HepG2 (cell line): ENCODE results near the gene IRS1. TPM values are rescaled to one million over a fixed set of nuclear protein-coding genes. Genes with fewer than 3 reads are reported as not detected.
A peak's percentile ranks its signal among the peaks of the same experiment; 100 is the strongest.

Experiments used
- CBX5 ChIP-seq: sonication (generic); formaldehyde crosslinking; IDR thresholded peaks from 2 replicates; pipeline ENCODE4 v1.4.0; 2020; ENCODE audit warnings: missing genetic modification reagents, borderline replicate concordance
- CHD4 ChIP-seq: fragments of 200-600 bp; sonication (generic); IDR thresholded peaks from 2 replicates; pipeline ENCODE4 v1.7.0; 2017; ENCODE audit warnings: mild to moderate bottlenecking, low read length, borderline replicate concordance
- ERF ChIP-seq: IDR thresholded peaks from 2 replicates; pipeline ENCODE4 v1.6.1; 2018; ENCODE audit warnings: missing biosample characterization, missing genetic modification reagents
- FOXK1 ChIP-seq: sonication (generic); formaldehyde crosslinking; IDR thresholded peaks from 2 replicates; pipeline ENCODE4 v1.4.0; 2020; ENCODE audit warnings: low read depth, missing genetic modification reagents, borderline replicate concordance
- HDAC6 ChIP-seq: fragments of 200-600 bp; sonication (generic); IDR thresholded peaks from 2 replicates; pipeline ENCODE4 v1.7.0; 2017; ENCODE audit warnings: mild to moderate bottlenecking, antibody characterized with exemption, low read length, low read depth
- HNF4A ChIP-seq: sonication (generic); formaldehyde crosslinking; IDR thresholded peaks from 2 replicates; pipeline ENCODE4 v1.4.0; 2020; ENCODE audit warnings: missing genetic modification reagents
- KLF9 ChIP-seq: IDR thresholded peaks from 2 replicates; pipeline ENCODE4 v1.6.1; 2016; ENCODE audit warnings: low read depth
- MEIS2 ChIP-seq: sonication (generic); formaldehyde crosslinking; IDR thresholded peaks from 2 replicates; pipeline ENCODE4 v1.9.0; 2021; ENCODE audit warnings: mild to moderate bottlenecking, missing genetic modification reagents
- PHF21A ChIP-seq: sonication (generic); formaldehyde crosslinking; IDR thresholded peaks from 2 replicates; pipeline ENCODE4 v1.5.0; 2020; ENCODE audit warnings: mild to moderate bottlenecking, missing genetic modification reagents
- PITX1 ChIP-seq: sonication (generic); formaldehyde crosslinking; IDR thresholded peaks from 2 replicates; pipeline ENCODE4 v1.5.1; 2020; ENCODE audit warnings: mild to moderate bottlenecking, missing genetic modification reagents
- RARA ChIP-seq: IDR thresholded peaks from 2 replicates; pipeline ENCODE4 v1.6.1; 2016; ENCODE audit warnings: missing genetic modification reagents, missing compliant biosample characterization
- SALL1 ChIP-seq: sonication (generic); formaldehyde crosslinking; IDR thresholded peaks from 2 replicates; pipeline ENCODE4 v1.8.0; 2022; ENCODE audit warnings: mild to moderate bottlenecking, missing genetic modification reagents
- ZFY ChIP-seq: sonication (generic); formaldehyde crosslinking; IDR thresholded peaks from 2 replicates; pipeline ENCODE4 v1.4.0; 2020; ENCODE audit warnings: missing genetic modification reagents
- ZNF20 ChIP-seq: sonication (generic); formaldehyde crosslinking; IDR thresholded peaks from 2 replicates; pipeline ENCODE4 v1.4.0; 2020; ENCODE audit warnings: mild to moderate bottlenecking, moderate library complexity, missing genetic modification reagents
- ZNF335 ChIP-seq: sonication (generic); formaldehyde crosslinking; IDR thresholded peaks from 2 replicates; pipeline ENCODE4 v1.4.0; 2020; ENCODE audit warnings: missing genetic modification reagents
- ZNF34 ChIP-seq: sonication (generic); formaldehyde crosslinking; IDR thresholded peaks from 2 replicates; pipeline ENCODE4 v1.4.0; 2020; ENCODE audit warnings: mild to moderate bottlenecking, missing genetic modification reagents, borderline replicate concordance
- ZNF552 ChIP-seq: sonication (generic); formaldehyde crosslinking; IDR thresholded peaks from 2 replicates; pipeline ENCODE4 v1.9.0; 2022; ENCODE audit warnings: missing genetic modification reagents, mild to moderate bottlenecking, borderline replicate concordance
- ZNF556 ChIP-seq: sonication (generic); formaldehyde crosslinking; IDR thresholded peaks from 2 replicates; pipeline ENCODE4 v1.4.0; 2020; ENCODE audit warnings: mild to moderate bottlenecking, missing genetic modification reagents, borderline replicate concordance
- ZSCAN20 ChIP-seq: sonication (generic); formaldehyde crosslinking; IDR thresholded peaks from 2 replicates; pipeline ENCODE4 v1.4.0; 2020; ENCODE audit warnings: missing genetic modification reagents, mild to moderate bottlenecking, borderline replicate concordance
- polyA plus RNA-seq, 8 experiments: library from polyadenylated mRNA; depleted of rRNA in 3 of 8; stranded (reverse) in 7 of 8; unstranded in 1 of 8; fragments of >200 nt; fragmentation: Illumina TruSeq in 4 of 8; extraction: Trizol in 4 of 8; gene quantifications; 2 replicates each; pipeline versions ENCODE4 v1.2.1 to v1.2.3, GENCODE V29; 2011 to 2016; ENCODE audit warnings: low read depth in 4 of 8, missing spikeins in 1 of 8, mixed read lengths in 1 of 8; ENCODE audit not compliant: insufficient read depth in 1 of 8
- total RNA-seq, 5 experiments: library from RNA; depleted of rRNA; stranded (reverse); fragments of >200 nt; fragmentation: Illumina TruSeq; extraction: Trizol; gene quantifications; 2 replicates each; pipeline ENCODE4 v1.2.3, GENCODE V29; 2016; ENCODE audit warnings: low read depth in 1 of 5
- TF ChIP-seq, protein P1 (sequence below): sonication (generic); formaldehyde crosslinking; IDR thresholded peaks from 2 replicates; pipeline ENCODE4 v1.4.0; 2020; ENCODE audit warnings: missing genetic modification reagents, borderline replicate concordance
- TF ChIP-seq, protein P2 (sequence below): IDR thresholded peaks from 2 replicates; pipeline ENCODE4 v1.6.1; 2018; ENCODE audit warnings: missing genetic modification reagents
- TF ChIP-seq, protein P3 (sequence below): sonication (generic); formaldehyde crosslinking; IDR thresholded peaks from 2 replicates; pipeline ENCODE4 v1.4.0; 2020; ENCODE audit warnings: missing genetic modification reagents

IRS1 gene
- total and polyA plus RNA-seq, 2 of the 13 experiments (the other 11 are each of a cell fraction or from before 2014, with no cell fraction given) = 8.7 to 9.0 TPM

DNA sequence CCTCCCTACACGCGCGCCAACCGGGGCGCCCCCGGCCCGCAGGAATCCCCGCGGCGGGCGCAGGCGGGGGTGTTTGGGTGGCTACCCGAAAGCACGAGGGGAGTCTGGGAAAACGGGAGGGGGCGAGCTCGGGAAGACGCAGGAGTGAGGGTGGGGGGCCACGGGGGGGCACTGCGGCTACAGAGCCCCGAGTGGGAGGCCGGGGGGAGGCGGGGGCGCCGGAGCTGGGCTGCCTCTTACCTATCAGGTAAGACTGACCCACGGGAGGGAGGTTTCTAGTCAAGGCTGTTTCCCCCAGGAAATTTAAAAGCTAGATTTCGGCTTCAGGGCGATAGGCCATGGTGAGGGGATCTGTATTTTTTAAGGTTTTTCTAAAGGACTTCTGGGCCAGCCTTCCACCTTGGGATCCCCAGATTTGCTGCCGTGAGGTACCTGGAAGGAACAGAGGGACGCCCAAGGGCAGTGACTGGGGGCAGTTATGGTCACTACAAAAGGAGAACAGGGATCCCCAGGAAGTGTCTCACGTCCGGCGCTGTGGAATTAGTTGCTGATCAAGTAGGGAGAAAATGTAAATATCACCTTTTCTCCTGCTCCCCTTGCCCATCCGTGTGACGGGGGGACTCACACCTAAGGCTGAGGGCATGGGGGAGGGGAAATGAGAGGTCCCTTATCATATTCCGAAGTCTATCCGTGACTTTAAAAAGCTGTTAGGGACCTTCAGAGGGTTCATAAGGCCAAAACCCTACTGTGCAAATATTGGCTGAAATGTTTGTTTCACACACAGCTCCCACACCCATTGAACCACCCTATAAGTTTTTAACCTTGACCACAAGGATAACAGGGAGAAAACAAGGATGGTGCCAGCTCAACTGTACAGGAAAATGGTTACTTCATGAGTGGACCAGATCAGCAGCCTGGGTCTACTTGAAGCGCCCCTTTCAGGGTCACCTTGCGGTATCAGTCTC is 638 bp upstream of the IRS1 start (continued):
- 0 out of 2 replicates have a peak, but pooled peaks have one; percentile 48 for TF ChIP-seq ZNF552
- TF ChIP-seq ZSCAN20 (CRISPR knock-in tag) = no peak
- TF ChIP-seq HNF4A = peak; percentile 97
- peak; percentile 39 for TF ChIP-seq ZFY
- peak; percentile 50; the same call in 1 of the 2 replicates for TF ChIP-seq ZNF34 (CRISPR knock-in tag)
- TF ChIP-seq, protein P1, sequence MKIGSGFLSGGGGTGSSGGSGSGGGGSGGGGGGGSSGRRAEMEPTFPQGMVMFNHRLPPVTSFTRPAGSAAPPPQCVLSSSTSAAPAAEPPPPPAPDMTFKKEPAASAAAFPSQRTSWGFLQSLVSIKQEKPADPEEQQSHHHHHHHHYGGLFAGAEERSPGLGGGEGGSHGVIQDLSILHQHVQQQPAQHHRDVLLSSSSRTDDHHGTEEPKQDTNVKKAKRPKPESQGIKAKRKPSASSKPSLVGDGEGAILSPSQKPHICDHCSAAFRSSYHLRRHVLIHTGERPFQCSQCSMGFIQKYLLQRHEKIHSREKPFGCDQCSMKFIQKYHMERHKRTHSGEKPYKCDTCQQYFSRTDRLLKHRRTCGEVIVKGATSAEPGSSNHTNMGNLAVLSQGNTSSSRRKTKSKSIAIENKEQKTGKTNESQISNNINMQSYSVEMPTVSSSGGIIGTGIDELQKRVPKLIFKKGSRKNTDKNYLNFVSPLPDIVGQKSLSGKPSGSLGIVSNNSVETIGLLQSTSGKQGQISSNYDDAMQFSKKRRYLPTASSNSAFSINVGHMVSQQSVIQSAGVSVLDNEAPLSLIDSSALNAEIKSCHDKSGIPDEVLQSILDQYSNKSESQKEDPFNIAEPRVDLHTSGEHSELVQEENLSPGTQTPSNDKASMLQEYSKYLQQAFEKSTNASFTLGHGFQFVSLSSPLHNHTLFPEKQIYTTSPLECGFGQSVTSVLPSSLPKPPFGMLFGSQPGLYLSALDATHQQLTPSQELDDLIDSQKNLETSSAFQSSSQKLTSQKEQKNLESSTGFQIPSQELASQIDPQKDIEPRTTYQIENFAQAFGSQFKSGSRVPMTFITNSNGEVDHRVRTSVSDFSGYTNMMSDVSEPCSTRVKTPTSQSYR (CRISPR knock-in tag) = peak; percentile 99
- peak; percentile 81 for TF ChIP-seq ERF (CRISPR knock-in tag)
- TF ChIP-seq SALL1 (CRISPR knock-in tag) = peak; percentile 98
- TF ChIP-seq, protein P2, sequence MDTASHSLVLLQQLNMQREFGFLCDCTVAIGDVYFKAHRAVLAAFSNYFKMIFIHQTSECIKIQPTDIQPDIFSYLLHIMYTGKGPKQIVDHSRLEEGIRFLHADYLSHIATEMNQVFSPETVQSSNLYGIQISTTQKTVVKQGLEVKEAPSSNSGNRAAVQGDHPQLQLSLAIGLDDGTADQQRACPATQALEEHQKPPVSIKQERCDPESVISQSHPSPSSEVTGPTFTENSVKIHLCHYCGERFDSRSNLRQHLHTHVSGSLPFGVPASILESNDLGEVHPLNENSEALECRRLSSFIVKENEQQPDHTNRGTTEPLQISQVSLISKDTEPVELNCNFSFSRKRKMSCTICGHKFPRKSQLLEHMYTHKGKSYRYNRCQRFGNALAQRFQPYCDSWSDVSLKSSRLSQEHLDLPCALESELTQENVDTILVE (CRISPR knock-in tag) = peak; percentile 64; the same call in 1 of the 2 replicates
- peak; percentile 100 for TF ChIP-seq RARA
- no peak for TF ChIP-seq HDAC6
- TF ChIP-seq PITX1 (CRISPR knock-in tag) = peak; percentile 94
- TF ChIP-seq FOXK1 (CRISPR knock-in tag) = peak; percentile 90
- TF ChIP-seq ZNF20 = no peak
- 0 out of 2 replicates have a peak, but pooled peaks have one; percentile 66 for TF ChIP-seq KLF9
- TF ChIP-seq CHD4 = no peak; the same call in 1 of the 2 replicates
- TF ChIP-seq PHF21A (CRISPR knock-in tag) = peak; percentile 98
- TF ChIP-seq, protein P3, sequence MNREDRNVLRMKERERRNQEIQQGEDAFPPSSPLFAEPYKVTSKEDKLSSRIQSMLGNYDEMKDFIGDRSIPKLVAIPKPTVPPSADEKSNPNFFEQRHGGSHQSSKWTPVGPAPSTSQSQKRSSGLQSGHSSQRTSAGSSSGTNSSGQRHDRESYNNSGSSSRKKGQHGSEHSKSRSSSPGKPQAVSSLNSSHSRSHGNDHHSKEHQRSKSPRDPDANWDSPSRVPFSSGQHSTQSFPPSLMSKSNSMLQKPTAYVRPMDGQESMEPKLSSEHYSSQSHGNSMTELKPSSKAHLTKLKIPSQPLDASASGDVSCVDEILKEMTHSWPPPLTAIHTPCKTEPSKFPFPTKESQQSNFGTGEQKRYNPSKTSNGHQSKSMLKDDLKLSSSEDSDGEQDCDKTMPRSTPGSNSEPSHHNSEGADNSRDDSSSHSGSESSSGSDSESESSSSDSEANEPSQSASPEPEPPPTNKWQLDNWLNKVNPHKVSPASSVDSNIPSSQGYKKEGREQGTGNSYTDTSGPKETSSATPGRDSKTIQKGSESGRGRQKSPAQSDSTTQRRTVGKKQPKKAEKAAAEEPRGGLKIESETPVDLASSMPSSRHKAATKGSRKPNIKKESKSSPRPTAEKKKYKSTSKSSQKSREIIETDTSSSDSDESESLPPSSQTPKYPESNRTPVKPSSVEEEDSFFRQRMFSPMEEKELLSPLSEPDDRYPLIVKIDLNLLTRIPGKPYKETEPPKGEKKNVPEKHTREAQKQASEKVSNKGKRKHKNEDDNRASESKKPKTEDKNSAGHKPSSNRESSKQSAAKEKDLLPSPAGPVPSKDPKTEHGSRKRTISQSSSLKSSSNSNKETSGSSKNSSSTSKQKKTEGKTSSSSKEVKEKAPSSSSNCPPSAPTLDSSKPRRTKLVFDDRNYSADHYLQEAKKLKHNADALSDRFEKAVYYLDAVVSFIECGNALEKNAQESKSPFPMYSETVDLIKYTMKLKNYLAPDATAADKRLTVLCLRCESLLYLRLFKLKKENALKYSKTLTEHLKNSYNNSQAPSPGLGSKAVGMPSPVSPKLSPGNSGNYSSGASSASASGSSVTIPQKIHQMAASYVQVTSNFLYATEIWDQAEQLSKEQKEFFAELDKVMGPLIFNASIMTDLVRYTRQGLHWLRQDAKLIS (CRISPR knock-in tag) = 0 out of 2 replicates have a peak, but pooled peaks have one; percentile 49
- TF ChIP-seq MEIS2 = 0 out of 2 replicates have a peak, but pooled peaks have one; percentile 1
- peak; percentile 83 for TF ChIP-seq ZNF335
- TF ChIP-seq CBX5 = peak; percentile 79; the same call in 1 of the 2 replicates
- TF ChIP-seq ZNF556 (CRISPR knock-in tag) = peak; percentile 95
